Stomach (tissue), 4 donors: ENCODE results near the gene PRRT3.
A peak's percentile ranks its signal among the peaks of the same experiment; 100 is the strongest.

Source experiments
- CTCF ChIP-seq, 7 experiments: fragments of 450-650 bp in 4 of 7; fragments of 200-600 bp in 3 of 7; sonication (generic) in 3 of 7; IDR thresholded peaks; one replicate each; pipeline ENCODE4 v1.5.1; 2016 to 2019; ENCODE audit warnings: antibody characterized with exemption in 7 of 7, control low read depth in 2 of 7, mild to moderate bottlenecking in 1 of 7
- POLR2A ChIP-seq, 4 donors: fragments of 450-650 bp; IDR thresholded peaks; one replicate each; pipeline ENCODE4 v1.6.1; 2016; ENCODE audit warnings: antibody characterized with exemption in 4 of 4, control low read depth in 2 of 4, mild to moderate bottlenecking in 1 of 4, moderate library complexity in 1 of 4

GRCh38 chr3:9915254-9916141 lies 36.7 kb downstream of the PRRT3 start:
- no peak for TF ChIP-seq POLR2A (IDR thresholded peaks at IDR 0.05)
- TF ChIP-seq CTCF (IDR thresholded peaks at IDR 0.05): peak in 3 of 7 experiments; percentile 33 to 46 (median 36)
